Measurements from ENCODE around the gene MAP4K4. TPM values are rescaled to one million over a fixed set of nuclear protein-coding genes. Genes with fewer than 3 reads are reported as not detected.

MAP4K4 gene
- polyA plus RNA-seq, 1 donor (not counting 4 experiments of a cell fraction or from before 2014, with no cell fraction given), result 84.1 TPM

- no peak for TF ChIP-seq EZH2 (IDR thresholded peaks at IDR 0.05; ENCODE audit: low read length)
- TF ChIP-seq, protein P1, sequence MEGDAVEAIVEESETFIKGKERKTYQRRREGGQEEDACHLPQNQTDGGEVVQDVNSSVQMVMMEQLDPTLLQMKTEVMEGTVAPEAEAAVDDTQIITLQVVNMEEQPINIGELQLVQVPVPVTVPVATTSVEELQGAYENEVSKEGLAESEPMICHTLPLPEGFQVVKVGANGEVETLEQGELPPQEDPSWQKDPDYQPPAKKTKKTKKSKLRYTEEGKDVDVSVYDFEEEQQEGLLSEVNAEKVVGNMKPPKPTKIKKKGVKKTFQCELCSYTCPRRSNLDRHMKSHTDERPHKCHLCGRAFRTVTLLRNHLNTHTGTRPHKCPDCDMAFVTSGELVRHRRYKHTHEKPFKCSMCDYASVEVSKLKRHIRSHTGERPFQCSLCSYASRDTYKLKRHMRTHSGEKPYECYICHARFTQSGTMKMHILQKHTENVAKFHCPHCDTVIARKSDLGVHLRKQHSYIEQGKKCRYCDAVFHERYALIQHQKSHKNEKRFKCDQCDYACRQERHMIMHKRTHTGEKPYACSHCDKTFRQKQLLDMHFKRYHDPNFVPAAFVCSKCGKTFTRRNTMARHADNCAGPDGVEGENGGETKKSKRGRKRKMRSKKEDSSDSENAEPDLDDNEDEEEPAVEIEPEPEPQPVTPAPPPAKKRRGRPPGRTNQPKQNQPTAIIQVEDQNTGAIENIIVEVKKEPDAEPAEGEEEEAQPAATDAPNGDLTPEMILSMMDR (optimal IDR thresholded peaks at IDR 0.05 in 1 of 3, IDR thresholded peaks at IDR 0.05 in 1 of 3, conservative IDR thresholded peaks at IDR 0.05 in 1 of 3; ENCODE audit: extremely low read depth in 1 of 3, insufficient read depth in 2 of 3, low read length in 3 of 3), result no peak
- FAIRE-seq (no peak), DNase-seq (ENCODE audit: low read depth, low spot score) (no peak)
- H3K9ac ChIP-seq (ENCODE audit: control insufficient read depth, extremely low read depth, insufficient read depth, low read length), result no peak overlapping the region
- no peak overlapping the region for H2AFZ ChIP-seq (ENCODE audit: control insufficient read depth, low read length)
- no peaks in the 10 kb centered on the region for H3K27me3 ChIP-seq (ENCODE audit: control insufficient read depth, extremely low read depth, insufficient read depth, low read length)
- H4K20me1 ChIP-seq (ENCODE audit: control insufficient read depth, extremely low read depth, insufficient read depth, low read length), result no peaks in the 10 kb centered on the region
- peaks cover 25 to 26% of the 10 kb centered on the region in 2 experiments for H3K36me3 ChIP-seq (ENCODE audit: control insufficient read depth in 2 of 2, extremely low read depth in 1 of 2, insufficient read depth in 2 of 2, low read length in 2 of 2)
- H3K4me1 ChIP-seq (ENCODE audit: control insufficient read depth, extremely low read depth, insufficient read depth, low read length), result peaks cover 7% of the 10 kb centered on the region
- H3K4me3 ChIP-seq (ENCODE audit: control insufficient read depth in 2 of 3, extremely low read depth in 1 of 3, insufficient read depth in 2 of 3, low read depth in 1 of 3, low read length in 3 of 3), result no peak overlapping the region
- no peaks in the 10 kb centered on the region for H3K9me1 ChIP-seq (ENCODE audit: control insufficient read depth, extremely low read depth, insufficient read depth, low read length)
- dilution Hi-C loops (cut with MboI; ENCODE audit: extremely low pct_ligation_motif_present, low sequenced_read_pairs), result no loop called here
- no peak overlapping the region for H3K4me2 ChIP-seq (ENCODE audit: control insufficient read depth, extremely low read depth, insufficient read depth, low read depth, low read length)
- H3K9me3 ChIP-seq (ENCODE audit: control insufficient read depth, low read depth, low read length), result no peaks in the 10 kb centered on the region
- no peaks in the 10 kb centered on the region for H3K79me2 ChIP-seq (ENCODE audit: control insufficient read depth, insufficient read depth, low read length)
- H3K27ac ChIP-seq (ENCODE audit: control insufficient read depth, insufficient read depth, low read length), result no peak overlapping the region
Measured at GRCh38 chr2:101893681-101894381, 196.3 kb downstream of the MAP4K4 start.

- no peak for TF ChIP-seq EZH2 (IDR thresholded peaks at IDR 0.05; ENCODE audit: low read length)
- TF ChIP-seq, protein P1 (optimal IDR thresholded peaks at IDR 0.05 in 1 of 3, IDR thresholded peaks at IDR 0.05 in 1 of 3, conservative IDR thresholded peaks at IDR 0.05 in 1 of 3; ENCODE audit: extremely low read depth in 1 of 3, insufficient read depth in 2 of 3, low read length in 3 of 3), result no peak
- Histone ChIP-seq H3K4me3 (ENCODE audit: control insufficient read depth in 2 of 3, extremely low read depth in 1 of 3, insufficient read depth in 2 of 3, low read depth in 1 of 3, low read length in 3 of 3) (no peak overlapping the region), H3K4me2 (ENCODE audit: control insufficient read depth, extremely low read depth, insufficient read depth, low read depth, low read length) (no peak overlapping the region), H4K20me1 (ENCODE audit: control insufficient read depth, extremely low read depth, insufficient read depth, low read length) (no peaks in the 10 kb centered on the region), H3K4me1 (ENCODE audit: control insufficient read depth, extremely low read depth, insufficient read depth, low read length) (peaks cover 18% of the 10 kb centered on the region), H3K79me2 (ENCODE audit: control insufficient read depth, insufficient read depth, low read length) (no peaks in the 10 kb centered on the region), H3K9me1 (ENCODE audit: control insufficient read depth, extremely low read depth, insufficient read depth, low read length) (no peaks in the 10 kb centered on the region), H3K27me3 (ENCODE audit: control insufficient read depth, extremely low read depth, insufficient read depth, low read length) (no peaks in the 10 kb centered on the region), H2AFZ (ENCODE audit: control insufficient read depth, low read length) (no peak overlapping the region), H3K9me3 (ENCODE audit: control insufficient read depth, low read depth, low read length) (no peaks in the 10 kb centered on the region), H3K36me3 (ENCODE audit: control insufficient read depth in 2 of 2, extremely low read depth in 1 of 2, insufficient read depth in 2 of 2, low read length in 2 of 2) (peaks cover 19 to 22% of the 10 kb centered on the region in 2 experiments), H3K9ac (ENCODE audit: control insufficient read depth, extremely low read depth, insufficient read depth, low read length) (no peak overlapping the region), H3K27ac (ENCODE audit: control insufficient read depth, insufficient read depth, low read length) (no peak overlapping the region)
- FAIRE-seq, result no peak
- dilution Hi-C loops (cut with MboI; ENCODE audit: extremely low pct_ligation_motif_present, low sequenced_read_pairs), result no loop called here
- no peak for DNase-seq (ENCODE audit: low read depth, low spot score)
Measured at GRCh38 chr2:101895039-101895438, 197.5 kb downstream of the MAP4K4 start.
